Neural cell (in vitro differentiated cells): ENCODE data around the gene SMAD4.

Experiments
- MXI1 ChIP-seq: fragments of 450-650 bp; conservative IDR thresholded peaks from 2 replicates; pipeline ENCODE4 v1.6.1; 2014; ENCODE audit warnings: antibody characterized with exemption, mild to moderate bottlenecking; ENCODE audit not compliant: poor library complexity, severe bottlenecking
- TF ChIP-seq, protein P1 (sequence below): fragments of 450-650 bp; IDR thresholded peaks from 2 replicates; pipeline ENCODE4 v1.5.1; 2014; ENCODE audit warnings: antibody characterized with exemption, mild to moderate bottlenecking, moderate library complexity; ENCODE audit not compliant: poor library complexity, severe bottlenecking

DNA sequence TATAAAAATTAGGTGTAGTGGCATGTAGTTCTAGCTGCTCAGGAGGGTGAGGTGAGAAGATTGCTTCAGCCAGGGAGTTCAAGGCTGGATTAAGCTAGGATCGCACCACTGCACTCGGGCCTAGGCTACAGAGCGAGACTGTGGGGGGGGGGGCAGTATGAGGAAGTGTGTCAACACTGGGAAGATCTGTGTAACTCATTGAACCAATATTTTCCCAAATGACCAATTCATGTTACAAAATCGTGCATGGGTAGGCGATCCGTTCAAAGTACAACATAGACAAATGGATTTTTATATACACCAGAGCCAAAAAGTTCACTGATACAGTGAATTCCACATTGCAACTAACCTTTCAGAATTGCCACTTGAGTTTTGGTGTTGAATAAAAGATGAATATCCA lies 8.1 kb downstream of the SMAD4 start:
- TF ChIP-seq, protein P1, sequence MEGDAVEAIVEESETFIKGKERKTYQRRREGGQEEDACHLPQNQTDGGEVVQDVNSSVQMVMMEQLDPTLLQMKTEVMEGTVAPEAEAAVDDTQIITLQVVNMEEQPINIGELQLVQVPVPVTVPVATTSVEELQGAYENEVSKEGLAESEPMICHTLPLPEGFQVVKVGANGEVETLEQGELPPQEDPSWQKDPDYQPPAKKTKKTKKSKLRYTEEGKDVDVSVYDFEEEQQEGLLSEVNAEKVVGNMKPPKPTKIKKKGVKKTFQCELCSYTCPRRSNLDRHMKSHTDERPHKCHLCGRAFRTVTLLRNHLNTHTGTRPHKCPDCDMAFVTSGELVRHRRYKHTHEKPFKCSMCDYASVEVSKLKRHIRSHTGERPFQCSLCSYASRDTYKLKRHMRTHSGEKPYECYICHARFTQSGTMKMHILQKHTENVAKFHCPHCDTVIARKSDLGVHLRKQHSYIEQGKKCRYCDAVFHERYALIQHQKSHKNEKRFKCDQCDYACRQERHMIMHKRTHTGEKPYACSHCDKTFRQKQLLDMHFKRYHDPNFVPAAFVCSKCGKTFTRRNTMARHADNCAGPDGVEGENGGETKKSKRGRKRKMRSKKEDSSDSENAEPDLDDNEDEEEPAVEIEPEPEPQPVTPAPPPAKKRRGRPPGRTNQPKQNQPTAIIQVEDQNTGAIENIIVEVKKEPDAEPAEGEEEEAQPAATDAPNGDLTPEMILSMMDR: no peak
- TF ChIP-seq MXI1: no peak
